Panc1 (cell line): Measurements from ENCODE around the gene KRTAP4-6.

Source experiments
- CTCF ChIP-seq: fragments of 450-650 bp; IDR thresholded peaks from 2 replicates; pipeline ENCODE4 v1.5.1; 2017; ENCODE audit warnings: mild to moderate bottlenecking
- SIN3A ChIP-seq: IDR thresholded peaks from 2 replicates; pipeline ENCODE4 v1.6.1; 2012; ENCODE audit warnings: low read depth, mild to moderate bottlenecking, low read length, moderate library complexity, borderline replicate concordance; ENCODE audit not compliant: insufficient read depth

- TF ChIP-seq CTCF (no peak), SIN3A (no peak)
These were observed 38.0 kb upstream of the KRTAP4-6 start for GRCh38 chr17:41178341-41178740.
